Adipocyte (in vitro differentiated cells): Measurements from ENCODE around the gene TBC1D4.

Source experiments
- DNase-seq: peaks from one replicate; pipeline ENCODE4 v3.0.0-alpha.2; 2015; ENCODE audit warnings: low read depth
- H3K27me3 ChIP-seq: replicated peaks from 2 replicates; pipeline ENCODE4 v1.7.0; 2013; ENCODE audit warnings: mild to moderate bottlenecking, low read length, moderate library complexity; ENCODE audit not compliant: control insufficient read depth, insufficient read depth
- H3K36me3 ChIP-seq: 2 replicates; pipeline ENCODE4 v1.7.0; 2013; ENCODE audit warnings: low read length, mild to moderate bottlenecking, moderate library complexity; ENCODE audit not compliant: control insufficient read depth, insufficient read depth, severe bottlenecking
- H3K4me1 ChIP-seq: 2 replicates; pipeline ENCODE4 v1.7.0; 2013; ENCODE audit warnings: mild to moderate bottlenecking, low read length, moderate library complexity; ENCODE audit not compliant: control insufficient read depth, insufficient read depth
- H3K4me3 ChIP-seq: 2 replicates; pipeline ENCODE4 v1.7.0; 2013; ENCODE audit warnings: mild to moderate bottlenecking, low read length, moderate library complexity
- H3K9ac ChIP-seq: 2 replicates; pipeline ENCODE4 v1.7.0; 2013; ENCODE audit warnings: mild to moderate bottlenecking, low read length, moderate library complexity
- H3K9me3 ChIP-seq: 2 replicates; pipeline ENCODE4 v1.7.0; 2013; ENCODE audit warnings: mild to moderate bottlenecking, low read length, moderate library complexity; ENCODE audit not compliant: control insufficient read depth

The TBC1D4 gene

GRCh38 chr13:75395901-75396300, 86.1 kb downstream of the TBC1D4 start:
- Histone ChIP-seq H3K36me3 (no peaks in the 10 kb centered on the region), H3K27me3 (no peaks in the 10 kb centered on the region), H3K9me3 (peaks cover 2% of the 10 kb centered on the region), H3K9ac (no peak overlapping the region), H3K4me3 (no peak overlapping the region), H3K4me1 (peaks cover 14% of the 10 kb centered on the region)
- DNase-seq: no peak

- no peak for DNase-seq
- no peaks in the 10 kb centered on the region for H3K36me3 ChIP-seq
- peaks cover 2% of the 10 kb centered on the region for H3K9me3 ChIP-seq
- no peak overlapping the region for H3K4me3 ChIP-seq
- no peak overlapping the region for H3K9ac ChIP-seq
- H3K4me1 ChIP-seq: peaks cover 15% of the 10 kb centered on the region
- no peaks in the 10 kb centered on the region for H3K27me3 ChIP-seq
These were observed 86.9 kb downstream of the TBC1D4 start for GRCh38 chr13:75395066-75395465.

DNA sequence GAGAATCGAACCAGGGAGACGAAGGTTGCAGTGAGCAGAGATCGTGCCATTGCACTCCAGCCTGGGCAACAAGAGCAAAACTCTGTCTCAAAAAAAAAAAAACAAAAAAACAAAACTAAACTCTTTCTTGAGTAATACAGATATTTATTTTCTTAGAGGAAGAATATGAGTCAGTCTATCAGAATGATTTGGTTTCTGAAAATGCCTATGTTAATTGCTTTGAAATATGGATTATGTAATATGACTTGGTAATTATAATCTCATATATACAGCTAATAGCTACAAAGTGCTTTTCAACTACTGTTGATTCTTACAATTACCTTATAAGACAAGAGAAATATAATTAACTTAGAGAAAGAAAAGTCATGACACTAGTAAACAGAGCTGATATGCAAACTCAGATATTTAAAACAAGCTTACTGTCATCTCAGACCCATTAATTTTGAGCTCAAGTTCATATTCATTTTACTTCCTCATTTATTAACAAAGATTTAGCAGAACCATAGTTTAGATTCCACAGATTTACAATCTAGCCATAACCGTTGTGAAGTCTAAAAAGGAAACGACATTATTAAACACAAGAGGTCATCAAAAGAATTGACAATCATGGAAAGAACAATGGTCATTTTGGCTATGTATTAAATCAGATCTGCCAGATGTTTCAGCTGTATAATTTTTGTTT, 88.0 kb downstream of the TBC1D4 start:
- Histone ChIP-seq H3K4me3 (no peak overlapping the region), H3K4me1 (peaks cover 15% of the 10 kb centered on the region), H3K27me3 (no peaks in the 10 kb centered on the region), H3K36me3 (no peaks in the 10 kb centered on the region), H3K9me3 (peaks cover 2% of the 10 kb centered on the region), H3K9ac (no peak overlapping the region)
- peak; percentile 35 for DNase-seq

DNA sequence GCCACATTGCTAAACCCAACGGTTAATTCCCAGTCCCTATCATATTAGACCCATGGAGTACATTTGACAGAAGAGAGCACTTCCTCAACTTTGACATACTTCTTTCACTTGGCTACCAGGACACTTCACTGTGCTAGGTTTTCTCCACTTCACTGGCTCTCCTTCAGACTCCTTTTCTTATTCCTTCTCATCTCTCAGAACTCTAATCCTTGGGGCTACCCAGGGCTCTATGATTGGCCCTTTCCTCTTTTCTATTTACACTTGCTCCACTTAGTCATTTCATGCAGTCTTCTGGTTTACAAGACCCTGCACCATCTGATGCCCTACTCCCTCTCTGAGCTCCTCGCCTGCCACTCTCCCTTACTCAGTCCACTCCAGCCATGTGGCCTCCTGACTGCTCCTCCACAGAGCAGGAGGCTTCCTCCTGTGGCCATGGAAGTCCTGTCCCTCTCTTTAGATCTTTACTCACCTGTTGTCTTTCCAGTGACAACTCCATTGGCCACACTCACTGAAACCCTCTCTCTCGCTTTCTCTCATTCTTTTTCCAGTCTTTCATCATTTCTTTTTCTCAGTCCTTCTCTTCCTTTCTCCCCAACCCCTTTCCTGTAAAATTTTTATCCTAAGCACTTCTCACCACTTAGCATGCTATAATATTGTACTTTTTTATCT, 90.4 kb downstream of the TBC1D4 start:
- DNase-seq: no peak
- no peak overlapping the region for H3K4me3 ChIP-seq
- peaks cover 15% of the 10 kb centered on the region for H3K4me1 ChIP-seq
- H3K36me3 ChIP-seq: no peaks in the 10 kb centered on the region
- no peak overlapping the region for H3K9ac ChIP-seq
- H3K27me3 ChIP-seq: no peaks in the 10 kb centered on the region
- H3K9me3 ChIP-seq: no peaks in the 10 kb centered on the region

- H3K36me3 ChIP-seq: no peaks in the 10 kb centered on the region
- H3K9ac ChIP-seq: no peak overlapping the region
- H3K9me3 ChIP-seq: no peaks in the 10 kb centered on the region
- no peak for DNase-seq
- H3K4me1 ChIP-seq: peaks cover 15% of the 10 kb centered on the region
- no peaks in the 10 kb centered on the region for H3K27me3 ChIP-seq
- no peak overlapping the region for H3K4me3 ChIP-seq
These were observed 91.7 kb downstream of the TBC1D4 start for GRCh38 chr13:75390229-75390628.

DNA sequence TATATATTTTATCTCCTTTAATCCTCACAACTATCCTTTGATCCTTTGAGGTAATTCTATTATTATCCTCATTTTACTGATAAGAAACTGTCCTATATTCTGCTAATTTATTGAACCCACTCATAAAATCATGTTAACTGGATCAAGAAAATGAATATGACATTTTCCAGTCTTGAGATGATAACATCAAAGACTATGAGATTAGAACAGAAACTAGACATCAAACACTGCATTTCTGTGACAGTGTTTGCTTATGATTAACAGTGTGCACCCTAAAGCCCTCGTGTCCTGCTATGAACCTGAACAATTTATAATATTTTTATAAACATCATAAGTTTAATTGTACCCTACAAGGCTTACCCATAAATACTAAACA, 96.3 kb downstream of the TBC1D4 start:
- Histone ChIP-seq H3K9me3 (no peaks in the 10 kb centered on the region), H3K36me3 (no peaks in the 10 kb centered on the region), H3K27me3 (no peaks in the 10 kb centered on the region), H3K4me1 (no peaks in the 10 kb centered on the region), H3K4me3 (no peak overlapping the region), H3K9ac (no peak overlapping the region)
- no peak for DNase-seq

DNA sequence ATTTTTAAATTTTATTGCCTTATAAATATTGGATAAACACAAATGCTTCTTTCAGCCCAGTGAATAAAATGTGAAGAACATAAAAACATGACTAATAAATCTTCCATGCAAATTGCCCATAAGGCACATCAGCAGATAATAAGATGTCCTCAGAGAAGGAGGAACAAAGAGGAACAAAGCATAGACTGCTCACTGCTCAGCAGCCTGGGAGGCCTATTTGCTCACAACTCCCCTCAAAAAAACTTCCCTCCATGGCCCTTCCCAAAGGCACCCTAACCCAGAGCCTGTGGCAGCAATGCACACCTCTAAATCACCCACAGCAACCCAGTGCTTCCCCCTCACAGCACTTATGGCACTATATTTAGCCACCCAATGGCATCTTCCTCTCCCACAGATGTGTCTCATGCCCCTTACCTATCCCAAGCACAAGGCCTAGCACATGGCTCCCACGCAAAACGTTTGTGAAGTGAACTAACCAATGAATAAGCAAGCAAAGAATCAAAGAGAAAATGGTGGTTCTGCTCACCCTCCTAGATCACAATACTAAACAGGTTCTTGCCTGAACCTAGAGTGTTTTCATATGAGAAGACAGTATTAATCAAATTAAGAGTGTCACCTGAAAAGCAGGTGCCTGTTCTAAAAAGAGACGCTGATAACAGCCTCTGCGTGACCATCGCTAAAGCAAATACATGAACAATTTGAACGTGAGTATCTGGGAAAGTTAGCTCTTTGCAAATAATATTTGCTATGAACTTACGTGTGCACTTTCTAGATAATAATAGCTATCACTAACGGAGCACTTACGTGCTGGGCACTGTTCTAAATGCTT, 96.9 kb downstream of the TBC1D4 start:
- Histone ChIP-seq H3K4me1 (no peaks in the 10 kb centered on the region), H3K4me3 (no peak overlapping the region), H3K9me3 (no peaks in the 10 kb centered on the region), H3K27me3 (no peaks in the 10 kb centered on the region), H3K36me3 (no peaks in the 10 kb centered on the region), H3K9ac (no peak overlapping the region)
- no peak for DNase-seq

DNA sequence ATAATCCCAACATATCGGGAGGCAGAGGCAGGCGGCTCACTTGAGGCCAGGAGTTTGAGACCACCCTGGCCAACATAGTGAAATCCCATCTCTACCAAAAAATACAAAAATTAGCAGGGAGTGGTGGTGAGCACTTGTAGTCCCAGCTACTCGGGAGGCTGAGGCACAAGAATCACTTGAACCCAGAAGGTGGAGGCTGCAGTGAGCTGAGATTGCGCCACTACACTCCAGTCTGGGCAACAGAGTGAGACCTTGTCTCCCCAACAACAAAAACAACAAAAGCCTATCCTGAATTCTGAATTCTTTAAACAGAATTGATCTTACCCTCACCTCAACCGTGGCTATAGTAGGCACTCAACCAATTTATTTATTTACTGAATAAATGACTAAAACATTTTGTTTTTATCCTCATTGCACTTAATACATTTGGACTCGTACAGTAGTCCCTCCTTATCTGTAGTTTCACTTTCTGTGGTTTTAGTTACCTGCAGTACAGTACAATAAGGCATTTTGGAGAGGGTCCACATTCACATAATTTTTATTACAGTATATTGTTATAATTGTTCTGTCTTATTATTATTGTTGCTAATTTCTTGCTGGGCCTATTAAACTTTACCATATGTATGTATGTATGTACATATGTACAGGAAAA, 98.8 kb downstream of the TBC1D4 start:
- H3K9ac ChIP-seq: no peak overlapping the region
- no peaks in the 10 kb centered on the region for H3K36me3 ChIP-seq
- H3K4me3 ChIP-seq: no peak overlapping the region
- H3K27me3 ChIP-seq: no peaks in the 10 kb centered on the region
- H3K4me1 ChIP-seq: no peaks in the 10 kb centered on the region
- no peak for DNase-seq
- no peaks in the 10 kb centered on the region for H3K9me3 ChIP-seq

DNA sequence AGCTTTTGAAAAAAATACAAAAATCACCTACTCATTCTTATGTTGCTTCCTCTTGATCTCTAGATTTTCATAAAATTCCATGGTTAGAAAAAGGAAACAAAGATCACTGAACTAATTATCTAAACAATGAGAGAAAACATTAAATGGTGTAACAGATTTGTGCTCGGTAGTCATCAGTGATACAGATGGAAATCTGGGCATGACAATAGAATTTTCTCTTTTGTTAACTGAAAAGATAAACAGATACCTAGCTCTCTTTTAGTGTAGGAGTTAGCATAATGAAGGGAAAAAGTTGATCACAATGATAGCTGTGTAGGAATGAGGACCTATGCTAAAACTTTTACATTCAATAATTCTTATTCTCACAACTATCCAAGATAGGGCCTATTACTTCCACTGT, 103.7 kb downstream of the TBC1D4 start:
- H3K4me1 ChIP-seq: peaks cover 7% of the 10 kb centered on the region
- no peak overlapping the region for H3K9ac ChIP-seq
- no peaks in the 10 kb centered on the region for H3K36me3 ChIP-seq
- no peaks in the 10 kb centered on the region for H3K9me3 ChIP-seq
- H3K4me3 ChIP-seq: no peak overlapping the region
- DNase-seq: no peak
- H3K27me3 ChIP-seq: no peaks in the 10 kb centered on the region

DNA sequence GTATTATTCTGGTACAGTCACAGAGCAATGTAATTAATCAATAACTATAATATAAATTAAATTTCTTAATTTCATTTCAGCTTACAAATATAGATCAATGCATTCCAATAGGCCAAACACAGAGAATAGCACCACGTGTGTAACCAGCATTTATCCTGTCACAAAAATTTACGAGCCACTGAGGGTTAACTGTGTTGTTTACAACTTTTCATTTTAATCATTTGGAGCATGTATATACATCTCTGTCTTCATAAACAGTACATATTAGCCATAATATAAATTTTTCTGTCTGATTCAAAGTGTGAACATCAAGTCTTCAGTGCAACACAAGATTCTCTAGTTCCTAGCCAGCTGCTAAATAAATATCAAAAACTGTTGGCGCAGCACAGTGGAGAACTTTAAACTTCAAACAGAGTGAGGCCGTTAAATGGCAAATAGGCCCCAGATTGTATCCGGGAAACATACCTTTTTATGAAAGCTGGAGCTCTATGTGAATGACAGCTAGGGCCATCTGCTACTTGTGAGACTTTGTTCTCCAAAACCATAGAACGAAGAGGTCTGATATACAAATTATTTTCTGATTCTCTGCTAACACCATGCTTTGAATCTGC, 105.1 kb downstream of the TBC1D4 start:
- no peaks in the 10 kb centered on the region for H3K36me3 ChIP-seq
- H3K4me3 ChIP-seq: no peak overlapping the region
- peaks cover 15% of the 10 kb centered on the region for H3K4me1 ChIP-seq
- H3K27me3 ChIP-seq: no peaks in the 10 kb centered on the region
- H3K9ac ChIP-seq: no peak overlapping the region
- H3K9me3 ChIP-seq: no peaks in the 10 kb centered on the region
- no peak for DNase-seq

GRCh38 chr13:75375329-75375728, 106.6 kb downstream of the TBC1D4 start:
- DNase-seq: no peak
- Histone ChIP-seq H3K9me3 (no peaks in the 10 kb centered on the region), H3K9ac (no peak overlapping the region), H3K4me3 (no peak overlapping the region), H3K36me3 (no peaks in the 10 kb centered on the region), H3K4me1 (peaks cover 26% of the 10 kb centered on the region), H3K27me3 (no peaks in the 10 kb centered on the region)
